Thymus (tissue), 14 donors: Measurements from ENCODE around the gene EGLN2. TPM values are rescaled to one million over a fixed set of nuclear protein-coding genes. Genes with fewer than 3 reads are reported as not detected.
A peak's percentile ranks its signal among the peaks of the same experiment; 100 is the strongest.

Source experiments
- DNase-seq, 9 donors: peaks; one replicate each; pipeline ENCODE4 v3.0.0-alpha.2; 2013; ENCODE audit warnings: low spot score in 9 of 9, low read depth in 6 of 9, missing footprints in 1 of 9
- H3K27ac ChIP-seq, 2 donors: one replicate each; pipeline ENCODE4 v1.5.1; 2013; ENCODE audit warnings: control low read depth in 1 of 2, low read depth in 1 of 2, low read length in 1 of 2, mild to moderate bottlenecking in 1 of 2, moderate library complexity in 1 of 2
- H3K27me3 ChIP-seq, 2 donors: one replicate each; pipeline ENCODE4 v1.5.1; 2013; ENCODE audit warnings: low read length in 1 of 2; ENCODE audit not compliant: control insufficient read depth in 2 of 2, insufficient read depth in 1 of 2
- H3K36me3 ChIP-seq, 2 donors: one replicate each; pipeline ENCODE4 v1.5.1; 2013; ENCODE audit warnings: low read length in 1 of 2, mild to moderate bottlenecking in 1 of 2, moderate library complexity in 1 of 2; ENCODE audit not compliant: control insufficient read depth in 2 of 2, insufficient read depth in 2 of 2
- H3K4me1 ChIP-seq, 2 donors: one replicate each; pipeline ENCODE4 v1.5.1; 2013; ENCODE audit warnings: low read length in 2 of 2; ENCODE audit not compliant: control insufficient read depth in 2 of 2, insufficient read depth in 2 of 2
- H3K4me3 ChIP-seq, 2 donors: one replicate each; pipeline ENCODE4 v1.5.1; 2013; ENCODE audit warnings: low read length in 2 of 2, control low read depth in 1 of 2, mild to moderate bottlenecking in 1 of 2
- H3K9me3 ChIP-seq, 2 donors: one replicate each; pipeline ENCODE4 v1.5.1; 2013; ENCODE audit warnings: low read length in 1 of 2, mild to moderate bottlenecking in 1 of 2; ENCODE audit not compliant: control insufficient read depth in 2 of 2, insufficient read depth in 1 of 2
- WGBS: extraction: QIAGEN DNeasy Blood & Tissue Kit; methylation state at CpG from one replicate; pipeline ENCODE4 v1.1.7; 2013; 5-methylcytosine and 5-hydroxymethylcytosine counted together
- long read RNA-seq, 10 donors: transcript quantifications; one replicate each; lab custom pipeline, GENCODE V29; 2026
- polyA plus RNA-seq: library from polyadenylated mRNA; stranded (reverse); fragments of 200-250 nt; gene quantifications from one replicate; pipeline ENCODE4 v1.2.3, GENCODE V29; 2013
- total RNA-seq: library from RNA; stranded (reverse); fragments of 120-200 nt; gene quantifications from one replicate; pipeline ENCODE4 v1.2.4, GENCODE V29; 2013
- donor health status: healthy.

Gene EGLN2
- 80.0 TPM for total RNA-seq
- 90.3 TPM for polyA plus RNA-seq
- long read RNA-seq, donor 1, partial matches to known transcripts = 0 of 4 reads
- long read RNA-seq, donor 1, other reads (novel, unspliced or antisense) = 0 of 4 reads
- long read RNA-seq, donor 2, transcript EGLN2-207 (5 exons, 2,821 nt) = minor isoform, 17 of 65 reads
- long read RNA-seq, donor 2, transcript EGLN2-201 (6 exons, 2,102 nt) = major isoform, 30 of 65 reads
- long read RNA-seq, donor 2, partial matches to known transcripts = 15 of 65 reads
- long read RNA-seq, donor 2, other reads (novel, unspliced or antisense) = 0 of 65 reads
- long read RNA-seq, donor 3, transcript EGLN2-207 (5 exons, 2,821 nt) = minor isoform, 8 of 39 reads
- long read RNA-seq, donor 3, transcript EGLN2-201 (6 exons, 2,102 nt) = major isoform, 21 of 39 reads
- long read RNA-seq, donor 3, partial matches to known transcripts = 6 of 39 reads
- long read RNA-seq, donor 3, other reads (novel, unspliced or antisense) = 0 of 39 reads
- long read RNA-seq, donor 4, transcript EGLN2-201 (6 exons, 2,102 nt) = major isoform, 12 of 20 reads
- long read RNA-seq, donor 4, transcript EGLN2-207 (5 exons, 2,821 nt) = minor isoform, 7 of 20 reads
- long read RNA-seq, donor 4, partial matches to known transcripts = 0 of 20 reads
- long read RNA-seq, donor 4, other reads (novel, unspliced or antisense) = 0 of 20 reads
- long read RNA-seq, donor 5, transcript EGLN2-201 (6 exons, 2,102 nt) = major isoform, 21 of 52 reads
- long read RNA-seq, donor 5, transcript EGLN2-207 (5 exons, 2,821 nt) = minor isoform, 11 of 52 reads
- long read RNA-seq, donor 5, partial matches to known transcripts = 13 of 52 reads
- long read RNA-seq, donor 5, other reads (novel, unspliced or antisense) = 0 of 52 reads
- long read RNA-seq, donor 6, transcript EGLN2-207 (5 exons, 2,821 nt) = minor isoform, 6 of 24 reads
- long read RNA-seq, donor 6, transcript EGLN2-201 (6 exons, 2,102 nt) = major isoform, 15 of 24 reads
- long read RNA-seq, donor 6, partial matches to known transcripts = 0 of 24 reads
- long read RNA-seq, donor 6, other reads (novel, unspliced or antisense) = 0 of 24 reads
- long read RNA-seq, donor 7, transcript EGLN2-201 (6 exons, 2,102 nt) = minor isoform, 8 of 31 reads
- long read RNA-seq, donor 7, transcript EGLN2-207 (5 exons, 2,821 nt) = major isoform, 11 of 31 reads
- long read RNA-seq, donor 7, partial matches to known transcripts = 11 of 31 reads
- long read RNA-seq, donor 7, other reads (novel, unspliced or antisense) = 0 of 31 reads
- long read RNA-seq, donor 8, transcript EGLN2-201 (6 exons, 2,102 nt) = major isoform, 6 of 30 reads
- long read RNA-seq, donor 8, partial matches to known transcripts = 20 of 30 reads
- long read RNA-seq, donor 8, other reads (novel, unspliced or antisense) = 0 of 30 reads
- long read RNA-seq, donor 9, transcript EGLN2-201 (6 exons, 2,102 nt) = major isoform, 15 of 20 reads
- long read RNA-seq, donor 9, partial matches to known transcripts = 0 of 20 reads
- long read RNA-seq, donor 9, other reads (novel, unspliced or antisense) = 0 of 20 reads
- long read RNA-seq, donor 10, transcript EGLN2-207 (5 exons, 2,821 nt) = minor isoform, 7 of 26 reads
- long read RNA-seq, donor 10, transcript EGLN2-201 (6 exons, 2,102 nt) = major isoform, 8 of 26 reads
- long read RNA-seq, donor 10, partial matches to known transcripts = 10 of 26 reads
- long read RNA-seq, donor 10, other reads (novel, unspliced or antisense) = 0 of 26 reads

DNA sequence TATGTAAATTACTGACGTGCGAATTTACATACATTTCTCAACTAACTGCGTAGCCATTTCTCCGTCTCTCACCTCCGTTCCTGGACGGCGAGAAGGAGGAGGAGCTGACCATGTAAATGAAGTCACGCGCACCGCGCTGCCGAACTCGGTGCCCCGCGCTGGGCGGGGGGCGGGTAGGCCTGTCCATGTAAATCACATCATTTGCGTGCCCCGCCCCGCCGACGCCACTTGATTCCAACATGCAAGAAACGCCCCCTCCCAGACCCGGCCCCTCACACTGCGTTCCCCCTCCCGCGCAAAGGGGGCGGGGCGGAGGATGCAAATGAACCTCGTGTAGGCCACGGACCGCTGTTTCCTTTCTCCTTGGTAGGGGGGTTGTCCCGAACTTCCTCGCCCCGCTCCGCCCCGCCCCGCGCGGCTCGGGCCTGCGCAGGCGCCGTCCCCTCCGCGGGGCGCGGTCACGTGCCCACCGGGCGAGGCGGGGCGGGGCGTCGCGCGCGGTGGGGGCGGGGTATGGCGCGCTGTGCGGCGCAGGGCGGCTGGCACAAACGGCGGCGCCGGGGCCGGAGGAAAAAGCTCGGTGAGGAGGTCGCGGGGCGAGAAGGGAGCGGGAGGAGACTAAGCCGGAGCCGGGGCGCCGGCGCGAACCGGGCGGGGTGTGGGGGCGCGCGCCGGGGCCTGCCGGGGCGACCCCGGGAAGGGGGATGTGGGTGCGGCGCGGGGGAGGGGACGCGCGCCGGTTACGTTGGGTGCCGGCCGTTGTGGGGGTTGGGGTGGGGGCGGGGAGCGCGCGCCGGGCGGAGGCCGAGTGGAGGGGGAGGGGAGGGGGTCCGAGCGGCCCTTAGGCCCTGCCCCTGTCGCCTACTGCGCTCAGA is at the start of gene EGLN2:
TSS of gene EGLN2 (plus strand) at position 509 of the 875 bp plus-strand sequence. CDS start 1,382 bp downstream, outside the sequence.
- under 1% methylated on average over 109 of the region's 110 CpGs for WGBS
- H3K27me3 ChIP-seq = no peaks in the 10 kb centered on the region
- H3K9me3 ChIP-seq = no peaks in the 10 kb centered on the region
- H3K27ac ChIP-seq = peak within 1 kb of the TSS; percentile 82 to 96
- H3K4me1 ChIP-seq = peaks cover 36 to 55% of the 10 kb centered on the region in 2 donors
- peaks cover 29 to 34% of the 10 kb centered on the region in 2 donors for H3K36me3 ChIP-seq
- peak; percentile 96 to 100 (median 100) for DNase-seq
- peak within 1 kb of the TSS; percentile 87 to 96 for H3K4me3 ChIP-seq

- WGBS = under 1% methylated on average over 43 of the region's 43 CpGs
- H3K36me3 ChIP-seq = peaks cover 5 to 11% of the 10 kb centered on the region in 2 donors
Observed at GRCh38 chr19:40750058-40750873, 48.7 kb upstream of the EGLN2 start, which contains the start of gene ACTMAP. TSS of gene ACTMAP (minus strand) at chr19:40750477. CDS start at chr19:40749803, 674 bp downstream.

GRCh38 chr19:40750874-40751537 is 48.0 kb upstream of the EGLN2 start, which contains the start of gene SNRPA:
TSS of gene SNRPA (plus strand) at chr19:40751203. CDS start at chr19:40751409, 206 bp downstream.
- Histone ChIP-seq H3K9me3 (no peaks in the 10 kb centered on the region), H3K36me3 (peaks cover 12 to 19% of the 10 kb centered on the region in 2 donors), H3K27ac (peak within 1 kb of the TSS; percentile 91 to 92), H3K4me3 (peak within 1 kb of the TSS; percentile 65 to 77), H3K27me3 (no peaks in the 10 kb centered on the region), H3K4me1 (peaks cover 12 to 43% of the 10 kb centered on the region in 2 donors)
- DNase-seq = peak; percentile 95 to 99 (median 97)
- WGBS = under 1% methylated on average over 46 of the region's 46 CpGs

More at GRCh38 chr19:40750058-40750873, 48.7 kb upstream of the EGLN2 start, which contains the start of gene ACTMAP:
- no peaks in the 10 kb centered on the region for H3K9me3 ChIP-seq
- peak within 1 kb of the TSS; percentile 91 to 92 for H3K27ac ChIP-seq
- H3K4me3 ChIP-seq = peak within 1 kb of the TSS; percentile 65 to 77
- peaks cover 12 to 36% of the 10 kb centered on the region in 2 donors for H3K4me1 ChIP-seq
- peak; percentile 99 to 100 (median 99) for DNase-seq
- H3K27me3 ChIP-seq = no peaks in the 10 kb centered on the region

GRCh38 chr19:40752257-40752781 is 46.7 kb upstream of the EGLN2 start:
- Histone ChIP-seq H3K36me3 (peaks cover 25 to 32% of the 10 kb centered on the region in 2 donors), H3K9me3 (no peaks in the 10 kb centered on the region), H3K27ac (no peak overlapping the region), H3K4me1 (peaks cover 12 to 46% of the 10 kb centered on the region in 2 donors), H3K4me3 (peak overlapping the region; percentile 65 to 66), H3K27me3 (no peaks in the 10 kb centered on the region)
- 88% methylated on average over 12 of the region's 12 CpGs for WGBS
- DNase-seq = no peak

GRCh38 chr19:40754611-40755247 is 44.3 kb upstream of the EGLN2 start:
- Histone ChIP-seq H3K27me3 (no peaks in the 10 kb centered on the region), H3K27ac (peak overlapping the region; percentile 34 to 58), H3K4me3 (peak overlapping the region in 1 of 2 donors; percentile 2), H3K4me1 (peaks cover 9 to 41% of the 10 kb centered on the region in 2 donors), H3K9me3 (no peaks in the 10 kb centered on the region), H3K36me3 (peaks cover 43 to 51% of the 10 kb centered on the region in 2 donors)
- WGBS = 87% methylated on average over 9 of the region's 9 CpGs
- DNase-seq = no peak

DNA sequence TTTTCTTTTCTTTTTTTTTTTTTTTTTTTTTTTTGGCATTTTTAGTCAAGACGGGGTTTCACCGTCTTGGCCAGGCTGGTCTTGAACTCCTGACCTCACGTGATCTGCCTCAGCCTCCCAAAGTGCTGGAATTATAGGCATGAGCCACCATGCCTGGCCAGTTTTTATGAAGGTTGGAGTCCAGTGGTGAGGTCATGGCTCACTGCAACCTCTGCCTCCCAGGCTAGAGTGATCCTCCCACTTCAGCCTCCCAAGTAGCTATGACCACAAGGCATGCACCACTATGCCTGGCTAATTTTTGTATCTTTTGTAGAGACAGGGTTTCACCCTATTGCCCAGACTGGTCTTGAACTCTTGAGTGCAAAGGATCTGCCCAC is 43.8 kb upstream of the EGLN2 start:
- 99% methylated on average over 3 of the region's 3 CpGs for WGBS
- Histone ChIP-seq H3K9me3 (no peaks in the 10 kb centered on the region), H3K4me1 (peaks cover 5 to 36% of the 10 kb centered on the region in 2 donors), H3K4me3 (no peak overlapping the region), H3K27ac (peak overlapping the region in 1 of 2 donors; percentile 26), H3K36me3 (peaks cover 48 to 56% of the 10 kb centered on the region in 2 donors), H3K27me3 (no peaks in the 10 kb centered on the region)
- no peak for DNase-seq
